Stimulated activated CD8-positive, alpha-beta memory T cell treated with anti-CD3 and anti-CD28 coated beads, Interleukin-4, amount 100 ng/mL, for 24 hours (primary cell): ENCODE measurements around the gene OGFR.

Experiments
- DNase-seq: peaks from one replicate; pipeline ENCODE4 v3.0.0-alpha.2; 2020; ENCODE audit warnings: low read depth

The OGFR gene

GRCh38 chr20:62815066-62815991 lies 10.7 kb downstream of the OGFR start:
- DNase-seq: no peak

GRCh38 chr20:62816031-62816883 lies 11.6 kb downstream of the OGFR start:
- no peak for DNase-seq

- no peak for DNase-seq
Measured at GRCh38 chr20:62816884-62817873, 12.5 kb downstream of the OGFR start, which contains the start of gene COL9A3. Gene COL9A3, plus strand, starts transcription at chr20:62817050. Its CDS starts 15 bp downstream, at chr20:62817065.

- no peak for DNase-seq
Measured at GRCh38 chr20:62817975-62818591, 13.4 kb downstream of the OGFR start.

GRCh38 chr20:62818592-62819493 lies 14.2 kb downstream of the OGFR start:
- DNase-seq: no peak

GRCh38 chr20:62819494-62820174 lies 15.0 kb downstream of the OGFR start:
- no peak for DNase-seq

GRCh38 chr20:62820208-62820961 lies 15.8 kb downstream of the OGFR start:
- no peak for DNase-seq

- no peak for DNase-seq
Measured at GRCh38 chr20:62820962-62821725, 16.5 kb downstream of the OGFR start.

GRCh38 chr20:62821726-62822210 lies 17.1 kb downstream of the OGFR start:
- DNase-seq: no peak

GRCh38 chr20:62822239-62822787 lies 17.7 kb downstream of the OGFR start:
- DNase-seq: no peak

- DNase-seq: no peak
Measured at GRCh38 chr20:62822788-62823651, 18.4 kb downstream of the OGFR start.

- no peak for DNase-seq
Measured at GRCh38 chr20:62823688-62824475, 19.2 kb downstream of the OGFR start.

- no peak for DNase-seq
Measured at GRCh38 chr20:62824476-62825332, 20.1 kb downstream of the OGFR start.

GRCh38 chr20:62825333-62825985 lies 20.8 kb downstream of the OGFR start:
- no peak for DNase-seq
